Measurements from ENCODE around the gene CCDC88C. TPM values are rescaled to one million over a fixed set of nuclear protein-coding genes. Genes with fewer than 3 reads are reported as not detected.
A peak's percentile ranks its signal among the peaks of the same experiment; 100 is the strongest.

Gene CCDC88C
- total and polyA plus RNA-seq, 2 experiments from 2014 or later, result 23.6 to 60.7 TPM

DNA sequence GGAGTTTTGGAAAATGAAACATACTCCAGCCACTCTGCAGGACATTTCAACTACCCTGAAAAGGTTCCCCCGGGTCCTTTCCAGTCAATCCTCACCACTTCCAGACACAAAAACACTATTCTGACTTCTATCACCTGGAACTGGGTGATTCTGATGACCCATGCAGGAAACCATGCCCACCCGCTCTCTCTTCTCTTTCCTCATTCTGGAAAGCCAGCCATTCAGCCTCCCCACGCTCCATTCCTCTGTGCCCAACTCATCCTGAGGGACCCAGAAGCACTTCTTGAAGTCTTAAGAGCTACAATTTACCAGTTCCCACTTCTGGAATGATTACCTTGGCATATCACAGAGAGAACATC lies 3.2 kb downstream of the CCDC88C start:
- Histone ChIP-seq H3K79me2 (replicated peaks; ENCODE audit: insufficient read depth) (peaks cover 68% of the 10 kb centered on the region), H3K27ac (ENCODE audit: low read depth) (peak overlapping the region; percentile 90), H3K4me1 (ENCODE audit: insufficient read depth) (peaks cover 42% of the 10 kb centered on the region), H3K9me2 (ENCODE audit: insufficient read depth) (no peaks in the 10 kb centered on the region), H3K4me3 (peak overlapping the region; percentile 25; the same call in 1 of the 2 replicates), H3K27me3 (ENCODE audit: insufficient read depth) (peaks cover 5% of the 10 kb centered on the region; the same call in 1 of the 2 replicates), H2AFZ (no peak overlapping the region), H4K20me1 (replicated peaks; ENCODE audit: insufficient read depth) (peaks cover 16% of the 10 kb centered on the region), H3F3A (replicated peaks; ENCODE audit: low read depth) (peaks cover 13% of the 10 kb centered on the region), H3K4me2 (peak overlapping the region; percentile 96), H3K36me3 (ENCODE audit: insufficient read depth) (no peaks in the 10 kb centered on the region)
- Mint-ChIP-seq H3K4me1 (peaks cover 56% of the 10 kb centered on the region), H3K36me3 (ENCODE audit: low read depth) (peaks cover 33% of the 10 kb centered on the region; the same call in 2 of the 3 replicates), H3K27me3 (ENCODE audit: insufficient read depth, low read depth, poor library complexity) (peaks cover 14% of the 10 kb centered on the region), H3K4me3 (peak overlapping the region; percentile 7; the same call in 1 of the 3 replicates), H3K9me3 (no peaks in the 10 kb centered on the region), H3K27ac (peak overlapping the region; percentile 56; the same call in 1 of the 2 replicates)
- TF ChIP-seq, protein P1, sequence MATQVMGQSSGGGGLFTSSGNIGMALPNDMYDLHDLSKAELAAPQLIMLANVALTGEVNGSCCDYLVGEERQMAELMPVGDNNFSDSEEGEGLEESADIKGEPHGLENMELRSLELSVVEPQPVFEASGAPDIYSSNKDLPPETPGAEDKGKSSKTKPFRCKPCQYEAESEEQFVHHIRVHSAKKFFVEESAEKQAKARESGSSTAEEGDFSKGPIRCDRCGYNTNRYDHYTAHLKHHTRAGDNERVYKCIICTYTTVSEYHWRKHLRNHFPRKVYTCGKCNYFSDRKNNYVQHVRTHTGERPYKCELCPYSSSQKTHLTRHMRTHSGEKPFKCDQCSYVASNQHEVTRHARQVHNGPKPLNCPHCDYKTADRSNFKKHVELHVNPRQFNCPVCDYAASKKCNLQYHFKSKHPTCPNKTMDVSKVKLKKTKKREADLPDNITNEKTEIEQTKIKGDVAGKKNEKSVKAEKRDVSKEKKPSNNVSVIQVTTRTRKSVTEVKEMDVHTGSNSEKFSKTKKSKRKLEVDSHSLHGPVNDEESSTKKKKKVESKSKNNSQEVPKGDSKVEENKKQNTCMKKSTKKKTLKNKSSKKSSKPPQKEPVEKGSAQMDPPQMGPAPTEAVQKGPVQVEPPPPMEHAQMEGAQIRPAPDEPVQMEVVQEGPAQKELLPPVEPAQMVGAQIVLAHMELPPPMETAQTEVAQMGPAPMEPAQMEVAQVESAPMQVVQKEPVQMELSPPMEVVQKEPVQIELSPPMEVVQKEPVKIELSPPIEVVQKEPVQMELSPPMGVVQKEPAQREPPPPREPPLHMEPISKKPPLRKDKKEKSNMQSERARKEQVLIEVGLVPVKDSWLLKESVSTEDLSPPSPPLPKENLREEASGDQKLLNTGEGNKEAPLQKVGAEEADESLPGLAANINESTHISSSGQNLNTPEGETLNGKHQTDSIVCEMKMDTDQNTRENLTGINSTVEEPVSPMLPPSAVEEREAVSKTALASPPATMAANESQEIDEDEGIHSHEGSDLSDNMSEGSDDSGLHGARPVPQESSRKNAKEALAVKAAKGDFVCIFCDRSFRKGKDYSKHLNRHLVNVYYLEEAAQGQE (IDR thresholded peaks at IDR 0.05; ENCODE audit: unreplicated experiment), result no peak
- TF ChIP-seq ZNF114 (CRISPR knock-in tag; IDR thresholded peaks at IDR 0.05) (no peak), STAT1 (IDR thresholded peaks at IDR 0.05; ENCODE audit: unreplicated experiment) (no peak), CREB1 (CRISPR knock-in tag; IDR thresholded peaks at IDR 0.05; ENCODE audit: low read depth) (no peak), JUNB (IDR thresholded peaks at IDR 0.05; ENCODE audit: unreplicated experiment) (no peak), NANOG (IDR thresholded peaks at IDR 0.05; ENCODE audit: borderline replicate concordance) (no peak), POLR2AphosphoS5 (IDR thresholded peaks at IDR 0.05; ENCODE audit: low read depth) (no peak), EZH2 (IDR thresholded peaks at IDR 0.05; ENCODE audit: low read depth, unreplicated experiment) (no peak), EZH2phosphoT487 (IDR thresholded peaks at IDR 0.05; ENCODE audit: unreplicated experiment) (no peak), CTCF (conservative IDR thresholded peaks at IDR 0.05; ENCODE audit: low read depth in 2 of 2) (no peak), ZNF331 (CRISPR knock-in tag; IDR thresholded peaks at IDR 0.05; ENCODE audit: low read depth) (no peak)
- TF ChIP-seq, protein P2, sequence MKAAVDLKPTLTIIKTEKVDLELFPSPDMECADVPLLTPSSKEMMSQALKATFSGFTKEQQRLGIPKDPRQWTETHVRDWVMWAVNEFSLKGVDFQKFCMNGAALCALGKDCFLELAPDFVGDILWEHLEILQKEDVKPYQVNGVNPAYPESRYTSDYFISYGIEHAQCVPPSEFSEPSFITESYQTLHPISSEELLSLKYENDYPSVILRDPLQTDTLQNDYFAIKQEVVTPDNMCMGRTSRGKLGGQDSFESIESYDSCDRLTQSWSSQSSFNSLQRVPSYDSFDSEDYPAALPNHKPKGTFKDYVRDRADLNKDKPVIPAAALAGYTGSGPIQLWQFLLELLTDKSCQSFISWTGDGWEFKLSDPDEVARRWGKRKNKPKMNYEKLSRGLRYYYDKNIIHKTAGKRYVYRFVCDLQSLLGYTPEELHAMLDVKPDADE (IDR thresholded peaks at IDR 0.05), result no peak
- TF ChIP-seq, protein P3, sequence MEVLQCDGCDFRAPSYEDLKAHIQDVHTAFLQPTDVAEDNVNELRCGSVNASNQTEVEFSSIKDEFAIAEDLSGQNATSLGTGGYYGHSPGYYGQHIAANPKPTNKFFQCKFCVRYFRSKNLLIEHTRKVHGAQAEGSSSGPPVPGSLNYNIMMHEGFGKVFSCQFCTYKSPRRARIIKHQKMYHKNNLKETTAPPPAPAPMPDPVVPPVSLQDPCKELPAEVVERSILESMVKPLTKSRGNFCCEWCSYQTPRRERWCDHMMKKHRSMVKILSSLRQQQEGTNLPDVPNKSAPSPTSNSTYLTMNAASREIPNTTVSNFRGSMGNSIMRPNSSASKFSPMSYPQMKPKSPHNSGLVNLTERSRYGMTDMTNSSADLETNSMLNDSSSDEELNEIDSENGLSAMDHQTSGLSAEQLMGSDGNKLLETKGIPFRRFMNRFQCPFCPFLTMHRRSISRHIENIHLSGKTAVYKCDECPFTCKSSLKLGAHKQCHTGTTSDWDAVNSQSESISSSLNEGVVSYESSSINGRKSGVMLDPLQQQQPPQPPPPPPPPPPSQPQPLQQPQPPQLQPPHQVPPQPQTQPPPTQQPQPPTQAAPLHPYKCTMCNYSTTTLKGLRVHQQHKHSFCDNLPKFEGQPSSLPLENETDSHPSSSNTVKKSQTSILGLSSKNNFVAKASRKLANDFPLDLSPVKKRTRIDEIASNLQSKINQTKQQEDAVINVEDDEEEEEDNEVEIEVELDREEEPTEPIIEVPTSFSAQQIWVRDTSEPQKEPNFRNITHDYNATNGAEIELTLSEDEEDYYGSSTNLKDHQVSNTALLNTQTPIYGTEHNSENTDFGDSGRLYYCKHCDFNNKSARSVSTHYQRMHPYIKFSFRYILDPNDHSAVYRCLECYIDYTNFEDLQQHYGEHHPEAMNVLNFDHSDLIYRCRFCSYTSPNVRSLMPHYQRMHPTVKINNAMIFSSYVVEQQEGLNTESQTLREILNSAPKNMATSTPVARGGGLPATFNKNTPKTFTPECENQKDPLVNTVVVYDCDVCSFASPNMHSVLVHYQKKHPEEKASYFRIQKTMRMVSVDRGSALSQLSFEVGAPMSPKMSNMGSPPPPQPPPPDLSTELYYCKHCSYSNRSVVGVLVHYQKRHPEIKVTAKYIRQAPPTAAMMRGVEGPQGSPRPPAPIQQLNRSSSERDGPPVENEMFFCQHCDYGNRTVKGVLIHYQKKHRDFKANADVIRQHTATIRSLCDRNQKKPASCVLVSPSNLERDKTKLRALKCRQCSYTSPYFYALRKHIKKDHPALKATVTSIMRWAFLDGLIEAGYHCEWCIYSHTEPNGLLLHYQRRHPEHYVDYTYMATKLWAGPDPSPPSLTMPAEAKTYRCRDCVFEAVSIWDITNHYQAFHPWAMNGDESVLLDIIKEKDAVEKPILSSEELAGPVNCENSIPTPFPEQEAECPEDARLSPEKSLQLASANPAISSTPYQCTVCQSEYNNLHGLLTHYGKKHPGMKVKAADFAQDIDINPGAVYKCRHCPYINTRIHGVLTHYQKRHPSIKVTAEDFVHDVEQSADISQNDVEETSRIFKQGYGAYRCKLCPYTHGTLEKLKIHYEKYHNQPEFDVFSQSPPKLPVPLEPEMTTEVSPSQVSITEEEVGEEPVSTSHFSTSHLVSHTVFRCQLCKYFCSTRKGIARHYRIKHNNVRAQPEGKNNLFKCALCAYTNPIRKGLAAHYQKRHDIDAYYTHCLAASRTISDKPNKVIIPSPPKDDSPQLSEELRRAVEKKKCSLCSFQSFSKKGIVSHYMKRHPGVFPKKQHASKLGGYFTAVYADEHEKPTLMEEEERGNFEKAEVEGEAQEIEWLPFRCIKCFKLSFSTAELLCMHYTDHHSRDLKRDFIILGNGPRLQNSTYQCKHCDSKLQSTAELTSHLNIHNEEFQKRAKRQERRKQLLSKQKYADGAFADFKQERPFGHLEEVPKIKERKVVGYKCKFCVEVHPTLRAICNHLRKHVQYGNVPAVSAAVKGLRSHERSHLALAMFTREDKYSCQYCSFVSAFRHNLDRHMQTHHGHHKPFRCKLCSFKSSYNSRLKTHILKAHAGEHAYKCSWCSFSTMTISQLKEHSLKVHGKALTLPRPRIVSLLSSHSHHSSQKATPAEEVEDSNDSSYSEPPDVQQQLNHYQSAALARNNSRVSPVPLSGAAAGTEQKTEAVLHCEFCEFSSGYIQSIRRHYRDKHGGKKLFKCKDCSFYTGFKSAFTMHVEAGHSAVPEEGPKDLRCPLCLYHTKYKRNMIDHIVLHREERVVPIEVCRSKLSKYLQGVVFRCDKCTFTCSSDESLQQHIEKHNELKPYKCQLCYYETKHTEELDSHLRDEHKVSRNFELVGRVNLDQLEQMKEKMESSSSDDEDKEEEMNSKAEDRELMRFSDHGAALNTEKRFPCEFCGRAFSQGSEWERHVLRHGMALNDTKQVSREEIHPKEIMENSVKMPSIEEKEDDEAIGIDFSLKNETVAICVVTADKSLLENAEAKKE (CRISPR knock-in tag; IDR thresholded peaks at IDR 0.05), result no peak
- ATAC-seq (no peak), DNase-seq (ENCODE audit: low spot score) (no peak)
